Left colon (tissue), 2 donors: ENCODE data around the gene TET3. TPM values are rescaled to one million over a fixed set of nuclear protein-coding genes. Genes with fewer than 3 reads are reported as not detected.
A peak's percentile ranks its signal among the peaks of the same experiment; 100 is the strongest.

Experiments
- ATAC-seq: fragments of 200-7000 bp; cut with Tn5 transposase; one replicate; pipeline ENCODE4 v1.9.1; 2020; ENCODE audit warnings: mild to moderate bottlenecking, moderate library complexity
- DNase-seq, 2 donors: peaks; one replicate each; pipeline ENCODE4 v3.0.0-alpha.2; 2020
- intact Hi-C, 2 donors: fragments of 100-400 bp; cut with DNase I in 1 of 2; cut with micrococcal nuclease in 1 of 2; formaldehyde crosslinking; loops; one replicate each; pipeline versions ENCODE4 v1.11.2 to v1.14.0; 2022; cut with DNase I, micrococcal nuclease
- total RNA-seq, 2 donors: library from RNA; stranded (reverse); fragmentation: NEBNext Ultra II Directional; extraction: Animal tissue kit (Norgen Biotek cat#: 25700); gene quantifications; one replicate each; pipeline ENCODE4 v1.2.1, GENCODE V29; 2021
- donor health status: DM: no; HTN: no; CAD: no.
- donor health status: DM: yes; HTN: yes; CAD: no.

Gene TET3
- total RNA-seq, 2 donors from 2014 or later = 21.0 to 29.4 TPM

DNA sequence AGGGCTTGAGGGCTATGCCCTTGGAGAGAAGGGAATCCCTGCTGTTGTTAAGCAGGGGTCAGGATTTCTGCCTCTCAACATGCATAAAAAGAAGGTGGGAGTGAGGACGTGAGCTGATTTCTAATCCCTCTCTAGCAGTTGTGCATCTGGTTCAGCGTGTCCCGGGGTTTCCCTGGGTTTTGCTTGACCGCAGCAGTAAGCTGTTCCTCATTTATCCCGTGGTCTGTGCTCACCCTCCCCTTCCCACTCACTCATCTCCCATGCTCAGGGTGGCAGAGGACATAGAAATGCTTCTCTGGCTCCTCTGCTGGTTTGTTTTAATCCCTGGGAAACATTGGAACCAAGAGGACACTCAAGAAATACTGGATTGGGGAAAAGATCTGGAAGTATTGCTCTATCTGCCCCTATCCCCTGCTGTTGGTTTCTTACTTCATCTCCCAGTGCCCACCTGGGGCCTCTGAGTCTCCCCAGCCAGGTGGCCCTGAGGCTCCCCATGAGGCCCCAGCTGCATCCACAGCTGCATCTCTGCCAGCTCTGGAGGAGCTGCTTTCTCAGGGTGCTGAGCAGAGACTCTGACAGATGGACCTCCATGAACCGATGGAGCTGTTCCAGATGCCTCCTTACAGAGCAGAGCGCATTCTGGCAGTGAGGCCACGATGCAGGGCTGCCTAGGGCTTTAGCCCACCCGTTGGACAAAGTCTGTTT lies 36.1 kb downstream of the TET3 start:
- intact Hi-C loops = no loop called here
- ATAC-seq = no peak
- no peak for DNase-seq

- intact Hi-C loops = no loop called here
- ATAC-seq = no peak
- DNase-seq = no peak
These were observed 36.7 kb downstream of the TET3 start for GRCh38 chr2:74021407-74021755.

DNA sequence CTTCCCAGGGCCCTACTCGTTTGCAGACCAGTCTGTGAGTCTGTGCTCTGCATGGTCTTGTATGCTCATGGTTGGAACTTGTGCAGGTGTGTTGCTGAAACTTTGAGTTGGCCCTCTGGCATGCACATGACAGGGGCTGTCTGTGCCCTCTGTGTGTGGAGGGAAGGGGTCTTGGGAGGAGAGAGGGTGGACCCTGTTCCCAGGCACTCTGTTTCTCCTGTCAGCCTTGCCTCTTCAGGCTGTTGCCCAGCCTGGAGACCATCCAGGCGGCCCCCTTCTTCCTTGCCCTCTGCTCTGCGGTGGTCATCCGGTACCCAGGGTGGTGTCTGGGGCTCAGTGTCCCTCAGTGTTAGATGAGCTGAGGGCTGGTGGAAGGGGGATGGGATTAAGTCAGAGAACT lies 39.5 kb downstream of the TET3 start:
- intact Hi-C loops = no loop called here
- ATAC-seq = no peak
- no peak for DNase-seq

GRCh38 chr2:74025971-74026612 lies 41.4 kb downstream of the TET3 start:
- ATAC-seq (peak; percentile 91), DNase-seq (peak; percentile 51 to 53)
- intact Hi-C loops = no loop called here

DNA sequence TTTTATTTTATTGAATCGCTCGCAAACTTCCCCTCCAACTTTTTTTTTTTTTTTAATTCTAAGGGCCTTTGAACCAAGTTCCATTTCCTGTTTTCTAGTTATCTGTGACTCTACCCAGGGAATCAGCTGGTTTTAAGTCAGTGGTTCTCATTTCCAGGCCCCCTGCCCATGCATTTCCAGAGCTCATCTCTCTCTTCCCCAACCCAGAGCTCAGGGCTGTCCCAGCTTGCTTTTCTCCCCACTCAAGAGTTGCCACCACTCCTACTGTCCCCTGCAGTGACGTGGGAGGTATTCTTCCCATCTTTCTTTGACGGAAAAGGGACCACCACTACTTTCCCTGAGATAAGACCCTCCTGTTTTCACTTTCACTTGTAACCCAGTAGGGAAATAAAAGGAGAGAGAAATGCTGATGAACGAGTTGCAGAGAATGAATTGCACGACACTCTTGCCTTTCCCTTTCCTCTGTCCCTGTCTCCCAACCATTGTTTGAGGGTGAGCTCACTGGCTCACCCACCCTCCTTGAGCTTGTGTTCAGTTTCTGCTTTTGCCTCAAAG lies 42.1 kb downstream of the TET3 start:
- ATAC-seq = peak; percentile 19
- no peak for DNase-seq
- intact Hi-C loops = no loop called here

GRCh38 chr2:74027496-74027895 lies 42.8 kb downstream of the TET3 start:
- intact Hi-C loops = no loop called here
- DNase-seq (no peak), ATAC-seq (no peak)

DNA sequence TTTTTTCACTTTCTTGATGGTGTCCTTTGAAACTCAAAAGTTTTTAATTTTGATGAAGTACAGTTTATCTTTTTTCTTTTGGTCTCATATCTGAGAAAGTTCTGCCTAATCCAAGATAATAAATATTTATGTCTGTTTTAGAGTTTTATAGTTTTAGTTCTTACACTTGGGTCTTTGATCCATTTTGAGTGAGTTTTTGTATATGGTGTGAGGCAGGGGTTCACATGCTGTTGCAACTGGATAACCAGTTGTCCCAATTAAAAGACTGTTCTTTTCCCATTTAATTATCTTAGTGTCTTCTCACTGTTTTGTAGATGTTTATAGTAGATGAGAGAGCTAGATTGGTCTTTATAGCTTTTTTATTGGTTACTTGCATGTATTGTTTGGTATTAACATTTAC lies 43.6 kb downstream of the TET3 start:
- intact Hi-C loops = no loop called here
- ATAC-seq (no peak), DNase-seq (no peak)

GRCh38 chr2:74028741-74029140 lies 44.0 kb downstream of the TET3 start:
- intact Hi-C loops = no loop called here
- DNase-seq = no peak
- ATAC-seq = no peak

DNA sequence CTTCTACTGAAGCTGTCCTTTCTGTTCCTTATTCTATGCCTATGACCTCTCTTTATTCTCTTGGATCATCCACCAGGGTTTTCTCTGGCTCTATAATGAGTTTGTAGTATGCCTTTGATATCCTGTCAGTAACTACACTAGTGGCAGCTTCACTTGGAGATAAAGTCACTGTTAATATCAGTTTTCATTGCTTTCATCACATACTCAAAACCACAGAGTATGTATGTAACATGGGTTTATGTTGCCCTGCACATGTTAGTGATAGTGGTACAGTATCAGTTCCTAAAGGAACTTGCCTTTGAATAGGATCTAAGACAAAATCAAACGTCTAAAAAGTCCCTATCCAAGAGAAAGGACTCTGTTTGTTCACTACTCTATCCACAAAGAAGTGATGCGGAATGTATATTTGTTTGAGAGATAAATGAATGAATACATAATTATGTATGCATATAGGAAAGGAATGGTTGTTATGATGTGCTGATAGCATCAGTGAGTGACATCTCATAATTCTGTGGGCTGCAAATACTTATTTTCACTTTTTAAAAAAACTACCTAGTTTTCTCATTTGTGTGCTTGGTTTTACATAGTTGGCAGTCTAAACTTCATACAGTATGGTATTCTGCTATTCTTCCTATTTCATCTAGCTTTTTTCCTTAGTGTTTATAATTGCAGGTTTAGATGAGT lies 45.1 kb downstream of the TET3 start:
- intact Hi-C loops = no loop called here
- DNase-seq (no peak), ATAC-seq (no peak)

- ATAC-seq = no peak
These were observed 46.5 kb downstream of the TET3 start for GRCh38 chr2:74031221-74031620.

GRCh38 chr2:74031959-74032287 lies 47.2 kb downstream of the TET3 start:
- intact Hi-C loops = no loop called here
- DNase-seq (no peak), ATAC-seq (no peak)

More at GRCh38 chr2:74031221-74031620, 46.5 kb downstream of the TET3 start:
- intact Hi-C loops = no loop called here
- no peak for DNase-seq

GRCh38 chr2:74033375-74033774 lies 48.7 kb downstream of the TET3 start:
- intact Hi-C loops = no loop called here
- DNase-seq = no peak
- ATAC-seq = peak; percentile 80

Other genes starting within 250 kb of the TET3 start
- 10 to 100 TPM; 22.5 to 24.4 TPM for gene TPRKB, start 247.6 kb upstream of the TET3 start, total RNA-seq
- 10 to 100 TPM; 18.2 to 19.9 TPM for gene DUSP11, start 204.8 kb upstream of the TET3 start, total RNA-seq
- gene C2orf78, start 200.7 kb upstream of the TET3 start, total RNA-seq = not detected
- 10 to 100 TPM; 43.1 to 52.3 TPM for gene STAMBP, start 155.9 kb upstream of the TET3 start, total RNA-seq
- 100 to 1,000 TPM in 1 of 2 donors, 10 to 100 TPM in 1; 14.7 to 765 TPM for gene ACTG2, start 91.9 kb upstream of the TET3 start, total RNA-seq
- 10 to 100 TPM; 47.4 to 52.6 TPM for gene DGUOK, start 58.0 kb upstream of the TET3 start, total RNA-seq
- 10 to 100 TPM; 40.4 to 45.8 TPM for gene BOLA3, start 163.0 kb downstream of the TET3 start, total RNA-seq
- gene MOB1A, start 194.0 kb downstream of the TET3 start, total RNA-seq = 100 to 1,000 TPM; 137 to 138 TPM
- gene MTHFD2, start 213.7 kb downstream of the TET3 start, total RNA-seq = 10 to 100 TPM; 23.4 to 53.4 TPM